ENCODE measurements around the gene DZANK1.

DNA sequence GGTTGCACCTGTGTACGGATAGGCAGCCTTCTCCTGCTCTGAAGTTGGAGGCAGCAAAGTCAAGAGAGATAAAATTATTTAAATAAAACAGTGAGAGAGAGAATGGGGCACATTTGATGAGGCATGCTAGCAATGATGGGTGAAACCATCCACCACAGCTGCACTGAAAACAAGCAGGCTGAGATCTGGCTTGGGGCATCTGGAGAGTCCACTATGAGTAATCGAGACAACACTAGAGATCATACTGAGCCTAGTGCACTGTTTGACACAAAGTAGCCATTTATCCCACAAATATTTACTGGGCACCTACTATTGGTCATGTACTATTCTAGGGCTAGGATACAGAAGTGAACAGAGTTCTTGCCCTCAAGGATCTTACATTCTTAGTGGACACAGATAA, 66.4 kb downstream of the DZANK1 start:
- TF ChIP-seq POLR2A (IDR thresholded peaks at IDR 0.05; ENCODE audit: low read depth, low read length) (no peak), POLR2AphosphoS5 (IDR thresholded peaks at IDR 0.05; ENCODE audit: low read depth, low read length) (no peak), TAF1 (IDR thresholded peaks at IDR 0.05; ENCODE audit: low read depth, low read length) (no peak), SPI1 (IDR thresholded peaks at IDR 0.05; ENCODE audit: low read depth, low read length) (no peak)
